Omental fat pad (tissue), 4 donors: Measurements from ENCODE around the gene LRRC74A. TPM values are rescaled to one million over a fixed set of nuclear protein-coding genes. Genes with fewer than 3 reads are reported as not detected.
"Not testable (repeated sequence)": the region's sequence is repeated elsewhere in the genome, so short reads cannot be mapped to it uniquely, and the experiment has no call there.

Experiments
- ATAC-seq: fragments of 150-250 bp; one replicate; pipeline ENCODE4 v1.9.1; 2016; ENCODE audit warnings: mild to moderate bottlenecking, moderate library complexity; ENCODE audit not compliant: low FRiP score
- DNase-seq: peaks from one replicate; pipeline ENCODE4 v3.0.0-alpha.2; 2019; ENCODE audit warnings: low spot score
- CTCF ChIP-seq, 3 donors: fragments of 450-650 bp; IDR thresholded peaks; one replicate each; pipeline ENCODE4 v1.5.1; 2016 to 2017; ENCODE audit warnings: antibody characterized with exemption in 3 of 3, mild to moderate bottlenecking in 3 of 3, moderate library complexity in 2 of 3
- total RNA-seq, 4 donors: library from RNA; depleted of rRNA; stranded (reverse); fragments of >200 nt; gene quantifications; one replicate each; pipeline ENCODE4 v1.1.0, GENCODE V29; 2016

LRRC74A gene
- total RNA-seq, 4 donors from 2014 or later, result not detected

GRCh38 chr14:76883447-76883846 lies 57.2 kb downstream of the LRRC74A start:
- TF ChIP-seq CTCF (IDR thresholded peaks at IDR 0.05), result no peak
- ATAC-seq (no peak), DNase-seq (no peak)

DNA sequence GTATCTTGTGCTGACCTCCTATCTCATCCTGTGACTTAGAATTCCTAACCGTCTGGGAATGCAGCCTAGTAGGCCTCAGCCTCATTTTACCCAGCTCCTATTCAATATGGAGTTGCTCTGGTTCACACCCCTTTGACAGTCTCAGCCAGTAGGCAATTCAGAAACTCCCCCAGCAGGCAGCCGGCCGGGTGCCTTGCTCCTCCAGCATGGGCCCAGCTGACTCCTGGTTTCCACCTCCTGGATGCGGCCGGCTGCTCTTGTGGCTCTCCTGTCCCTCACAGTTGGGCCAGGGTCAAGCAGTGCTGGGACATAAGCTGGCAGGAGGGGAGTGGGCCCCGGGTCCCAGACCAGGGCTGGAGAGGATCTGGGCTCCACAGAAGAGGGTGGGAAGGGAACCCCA lies 58.2 kb downstream of the LRRC74A start:
- no peak for ATAC-seq
- no peak for DNase-seq
- TF ChIP-seq CTCF (IDR thresholded peaks at IDR 0.05), result no peak

GRCh38 chr14:76884853-76885276 lies 58.7 kb downstream of the LRRC74A start:
- TF ChIP-seq CTCF (IDR thresholded peaks at IDR 0.05), result no peak
- DNase-seq (no peak), ATAC-seq (no peak)

- TF ChIP-seq CTCF (IDR thresholded peaks at IDR 0.05), result no peak
- no peak for ATAC-seq
- DNase-seq, result no peak
Observed at GRCh38 chr14:76887191-76887590, 61.0 kb downstream of the LRRC74A start.

- DNase-seq, result no peak
- no peak for TF ChIP-seq CTCF (IDR thresholded peaks at IDR 0.05)
- no peak for ATAC-seq
Observed at GRCh38 chr14:76891391-76891790, 65.2 kb downstream of the LRRC74A start.

GRCh38 chr14:76894308-76894707 lies 68.1 kb downstream of the LRRC74A start:
- TF ChIP-seq CTCF (IDR thresholded peaks at IDR 0.05), result no peak
- ATAC-seq, result no peak
- no peak for DNase-seq

DNA sequence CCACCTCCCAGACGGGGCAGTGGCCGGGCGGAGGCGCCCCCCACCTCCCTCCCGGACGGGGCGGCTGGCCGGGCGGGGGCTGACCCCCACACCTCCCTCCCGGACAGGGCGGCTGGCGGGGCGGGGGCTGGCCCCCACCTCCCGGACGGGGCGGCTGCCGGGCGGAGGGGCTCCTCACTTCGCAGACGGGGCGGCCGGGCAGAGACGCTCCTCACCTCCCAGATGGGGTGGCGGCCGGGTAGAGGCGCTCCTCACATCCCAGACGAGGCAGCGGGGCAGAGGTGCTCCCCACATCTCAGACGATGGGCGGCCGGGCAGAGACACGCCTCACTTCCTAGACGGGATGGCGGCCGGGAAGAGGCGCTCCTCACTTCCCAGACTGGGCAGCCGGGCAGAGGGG lies 71.8 kb downstream of the LRRC74A start:
- DNase-seq, ATAC-seq: not testable (repeated sequence)

- ATAC-seq, result no peak
- no peak for DNase-seq
- TF ChIP-seq CTCF (IDR thresholded peaks at IDR 0.05), result no peak
Observed at GRCh38 chr14:76900682-76901081, 74.5 kb downstream of the LRRC74A start.
